HepG2 (cell line): ENCODE measurements around the gene OPA3. TPM values are rescaled to one million over a fixed set of nuclear protein-coding genes. Genes with fewer than 3 reads are reported as not detected.
A peak's percentile ranks its signal among the peaks of the same experiment; 100 is the strongest.

Experiments
- ARID2 ChIP-seq: sonication (generic); formaldehyde crosslinking; IDR thresholded peaks from 2 replicates; pipeline ENCODE4 v1.8.1; 2022; ENCODE audit warnings: mild to moderate bottlenecking, missing genetic modification reagents, borderline replicate concordance
- ARNT ChIP-seq: fragments of 450-650 bp; IDR thresholded peaks from 2 replicates; pipeline ENCODE4 v1.6.1; 2017
- ARNT2 ChIP-seq: sonication (generic); formaldehyde crosslinking; IDR thresholded peaks from 2 replicates; pipeline ENCODE4 v1.8.0; 2022; ENCODE audit warnings: mild to moderate bottlenecking, low read depth, missing genetic modification reagents, moderate library complexity
- ATF3 ChIP-seq: sonication (generic); formaldehyde crosslinking; IDR thresholded peaks from 2 replicates; pipeline ENCODE4 v1.4.0; 2020; ENCODE audit warnings: missing genetic modification reagents
- CEBPG ChIP-seq: IDR thresholded peaks from 2 replicates; pipeline ENCODE4 v1.6.1; 2016
- ERF ChIP-seq: IDR thresholded peaks from 2 replicates; pipeline ENCODE4 v1.6.1; 2018; ENCODE audit warnings: missing biosample characterization, missing genetic modification reagents
- ESRRA ChIP-seq: sonication (generic); formaldehyde crosslinking; IDR thresholded peaks from 2 replicates; pipeline ENCODE4 v1.5.1; 2020; ENCODE audit warnings: mild to moderate bottlenecking, low read depth, missing genetic modification reagents
- GTF3A ChIP-seq: sonication (generic); formaldehyde crosslinking; conservative IDR thresholded peaks from 2 replicates; pipeline ENCODE4 v1.4.0; 2020; ENCODE audit warnings: mild to moderate bottlenecking, missing genetic modification reagents
- GZF1 ChIP-seq: sonication (generic); formaldehyde crosslinking; IDR thresholded peaks from 2 replicates; pipeline ENCODE4 v1.5.1; 2020; ENCODE audit warnings: mild to moderate bottlenecking, missing genetic modification reagents
- IRX3 ChIP-seq: sonication (generic); formaldehyde crosslinking; IDR thresholded peaks from 2 replicates; pipeline ENCODE4 v1.8.1; 2023; ENCODE audit warnings: mild to moderate bottlenecking, low read depth, missing genetic modification reagents, borderline replicate concordance
- JARID2 ChIP-seq: sonication (generic); formaldehyde crosslinking; IDR thresholded peaks from 2 replicates; pipeline ENCODE4 v1.8.1; 2023; ENCODE audit warnings: missing genetic modification reagents, inconsistent platforms; ENCODE audit not compliant: insufficient replicate concordance
- MBNL3 ChIP-seq: fragments of 250-450 bp; sonication (Bioruptor Pico); conservative IDR thresholded peaks from 2 replicates; pipeline ENCODE4 v1.8.0; 2022; ENCODE audit warnings: mild to moderate bottlenecking, inconsistent platforms
- RCOR2 ChIP-seq: IDR thresholded peaks from 2 replicates; pipeline ENCODE4 v1.6.1; 2016; ENCODE audit warnings: missing biosample characterization, missing genetic modification reagents
- SMARCE1 ChIP-seq: fragments of 450-650 bp; IDR thresholded peaks from 2 replicates; pipeline ENCODE4 v1.6.1; 2017; ENCODE audit warnings: borderline replicate concordance
- TCF7L2 ChIP-seq: IDR thresholded peaks from 2 replicates; pipeline ENCODE4 v1.6.1; 2011; ENCODE audit warnings: mild to moderate bottlenecking, low read depth, low read length, moderate library complexity
- TFDP1 ChIP-seq: IDR thresholded peaks from 2 replicates; pipeline ENCODE4 v1.6.1; 2016; ENCODE audit warnings: missing compliant biosample characterization, missing genetic modification reagents, borderline replicate concordance
- THAP7 ChIP-seq: sonication (generic); formaldehyde crosslinking; IDR thresholded peaks from 2 replicates; pipeline ENCODE4 v1.8.1; 2023; ENCODE audit warnings: mild to moderate bottlenecking, missing genetic modification reagents
- TOE1 ChIP-seq: sonication (generic); formaldehyde crosslinking; IDR thresholded peaks from 2 replicates; pipeline ENCODE4 v1.4.0; 2020; ENCODE audit warnings: mild to moderate bottlenecking, missing genetic modification reagents
- ZBTB26 ChIP-seq: IDR thresholded peaks from 2 replicates; pipeline ENCODE4 v1.6.1; 2016; ENCODE audit warnings: missing compliant biosample characterization, missing genetic modification reagents, borderline replicate concordance
- ZFP1 ChIP-seq: IDR thresholded peaks from 2 replicates; pipeline ENCODE4 v1.6.1; 2016
- ZFP36L1 ChIP-seq: sonication (generic); formaldehyde crosslinking; IDR thresholded peaks from 2 replicates; pipeline ENCODE4 v1.8.0; 2022; ENCODE audit warnings: mild to moderate bottlenecking, missing genetic modification reagents, moderate library complexity
- ZGPAT ChIP-seq: IDR thresholded peaks from 2 replicates; pipeline ENCODE4 v1.6.1; 2016; ENCODE audit warnings: mild to moderate bottlenecking
- ZNF256 ChIP-seq: sonication (generic); formaldehyde crosslinking; conservative IDR thresholded peaks from 2 replicates; pipeline ENCODE4 v1.4.0; 2020; ENCODE audit warnings: missing genetic modification reagents
- ZNF547 ChIP-seq: sonication (generic); formaldehyde crosslinking; IDR thresholded peaks from 2 replicates; pipeline ENCODE4 v1.5.1; 2020; ENCODE audit warnings: mild to moderate bottlenecking, missing genetic modification reagents
- ZNF615 ChIP-seq: sonication (generic); formaldehyde crosslinking; IDR thresholded peaks from 2 replicates; pipeline ENCODE4 v1.5.0; 2020; ENCODE audit warnings: mild to moderate bottlenecking, missing genetic modification reagents, borderline replicate concordance
- ZNF747 ChIP-seq: sonication (generic); formaldehyde crosslinking; IDR thresholded peaks from 2 replicates; pipeline ENCODE4 v1.8.1; 2023; ENCODE audit warnings: missing genetic modification reagents, mild to moderate bottlenecking, borderline replicate concordance
- ZNF761 ChIP-seq: sonication (generic); formaldehyde crosslinking; conservative IDR thresholded peaks from 2 replicates; pipeline ENCODE4 v1.4.0; 2020; ENCODE audit warnings: mild to moderate bottlenecking, missing genetic modification reagents
- polyA plus RNA-seq, 8 experiments: library from polyadenylated mRNA; depleted of rRNA in 3 of 8; stranded (reverse) in 7 of 8; unstranded in 1 of 8; fragments of >200 nt; fragmentation: Illumina TruSeq in 4 of 8; extraction: Trizol in 4 of 8; gene quantifications; 2 replicates each; pipeline versions ENCODE4 v1.2.1 to v1.2.3, GENCODE V29; 2011 to 2016; ENCODE audit warnings: low read depth in 4 of 8, missing spikeins in 1 of 8, mixed read lengths in 1 of 8; ENCODE audit not compliant: insufficient read depth in 1 of 8
- total RNA-seq, 5 experiments: library from RNA; depleted of rRNA; stranded (reverse); fragments of >200 nt; fragmentation: Illumina TruSeq; extraction: Trizol; gene quantifications; 2 replicates each; pipeline ENCODE4 v1.2.3, GENCODE V29; 2016; ENCODE audit warnings: low read depth in 1 of 5

The OPA3 gene
- total and polyA plus RNA-seq, 2 of the 13 experiments (the other 11 are each of a cell fraction or from before 2014, with no cell fraction given), result 8.3 to 17.7 TPM

GRCh38 chr19:45577111-45577905 is 7.3 kb downstream of the OPA3 start (continued):
- TF ChIP-seq ZBTB26 (CRISPR knock-in tag) (peak; percentile 95), SMARCE1 (no peak), ATF3 (CRISPR knock-in tag) (no peak), ZFP1 (CRISPR knock-in tag) (no peak), ERF (CRISPR knock-in tag) (0 out of 2 replicates have a peak, but pooled peaks have one; percentile 26), TCF7L2 (no peak), JARID2 (no peak), ZFP36L1 (no peak), IRX3 (CRISPR knock-in tag) (no peak), RCOR2 (CRISPR knock-in tag) (0 out of 2 replicates have a peak, but pooled peaks have one; percentile 9), ARNT2 (no peak), GTF3A (CRISPR knock-in tag) (no peak), ARNT (no peak), ZNF615 (no peak), ESRRA (no peak), THAP7 (CRISPR knock-in tag) (no peak), MBNL3 (CRISPR knock-in tag) (no peak), ZNF747 (no peak), TFDP1 (CRISPR knock-in tag) (peak; percentile 55; the same call in 1 of the 2 replicates), ZNF761 (CRISPR knock-in tag) (no peak), TOE1 (CRISPR knock-in tag) (no peak), ZNF256 (CRISPR knock-in tag) (no peak), ZGPAT (CRISPR knock-in tag) (no peak; the same call in 1 of the 2 replicates), ARID2 (CRISPR knock-in tag) (peak; percentile 51; the same call in 1 of the 2 replicates), CEBPG (no peak), ZNF547 (CRISPR knock-in tag) (no peak), GZF1 (0 out of 2 replicates have a peak, but pooled peaks have one; percentile 30)
